K562 (cell line): ENCODE data around the gene PRDM11. TPM values are rescaled to one million over a fixed set of nuclear protein-coding genes. Genes with fewer than 3 reads are reported as not detected.

Source experiments
- ATAC-seq: fragments of 200-7000 bp; cut with Tn5 transposase; 3 replicates; pipeline ENCODE4 v1.9.1; 2020; ENCODE audit warnings: moderate library complexity
- BruUV-seq: library from RNA; stranded (reverse); fragments of 400-500 nt; replicated peaks from 2 replicates; lab custom pipeline; 2021; lab: Mats Ljungman, UMichigan
- CTCF ChIA-PET: fragments of 300-600 bp; formaldehyde crosslinking; extraction: SDS; loops from one replicate; lab custom pipeline; 2021; ENCODE audit warnings: low intra/inter-chr PET ratio; lab: Yijun Ruan, JAX
- POLR2A ChIA-PET: fragments of 300-600, 350-650 bp; sonication (Branson Sonifier 250); formaldehyde crosslinking; extraction: SDS; loops from one replicate; lab custom pipeline; 2021; ENCODE audit warnings: antibody characterized with exemption, inconsistent platforms; lab: Yijun Ruan, JAX
- DNase-seq, 4 experiments: peaks; one replicate each; pipeline versions ENCODE4 v3.0.0 to v3.0.0-alpha.2; 2011 to 2018; ENCODE audit warnings: low spot score in 3 of 4, mixed read lengths in 3 of 4; ENCODE audit errors: extremely low read depth in 1 of 4
- FAIRE-seq: peaks from 2 replicates; lab custom pipeline; 2011; peaks lifted over from hg19 to GRCh38; lab: Jason Lieb, UNC
- H2AFZ ChIP-seq: 2 replicates; pipeline ENCODE4 v1.6.0; 2011; ENCODE audit warnings: low read depth, low read length, control low read depth, inconsistent platforms
- H3K27ac ChIP-seq: fragments of 200-600 bp; 3 replicates; pipeline ENCODE4 v1.8.0; 2011; ENCODE audit warnings: low read depth, mild to moderate bottlenecking, control low read depth, inconsistent platforms, low read length, moderate library complexity, mixed read lengths; ENCODE audit errors: extremely low read depth
- H3K27me3 ChIP-seq, 2 experiments: fragments of 300-600 bp in 1 of 2; 2 replicates in 1 of 2; 3 replicates in 1 of 2; pipeline versions ENCODE4 v1.6.0 to v1.8.0; 2011; ENCODE audit warnings: inconsistent platforms in 2 of 2, low read length in 2 of 2, mild to moderate bottlenecking in 1 of 2, mixed read lengths in 1 of 2, moderate library complexity in 1 of 2; ENCODE audit not compliant: control insufficient read depth in 2 of 2, insufficient read depth in 2 of 2
- H3K36me3 ChIP-seq: fragments of 300-600 bp; 3 replicates; pipeline ENCODE4 v1.8.0; 2011; ENCODE audit warnings: mild to moderate bottlenecking, low read length, inconsistent platforms; ENCODE audit not compliant: control insufficient read depth, insufficient read depth
- H3K4me1 ChIP-seq, 2 experiments: fragments of 200-600 bp in 1 of 2; replicated peaks in 1 of 2; 2 replicates in 1 of 2; 3 replicates in 1 of 2; pipeline versions ENCODE4 v1.5.1 to v1.8.0; 2011; ENCODE audit warnings: inconsistent platforms in 2 of 2, low read length in 2 of 2, mild to moderate bottlenecking in 1 of 2, mixed read lengths in 1 of 2, moderate library complexity in 1 of 2; ENCODE audit not compliant: control insufficient read depth in 2 of 2, insufficient read depth in 2 of 2
- H3K4me2 ChIP-seq: 2 replicates; pipeline ENCODE4 v1.6.1; 2011; ENCODE audit warnings: low read length, control low read depth, inconsistent platforms, mixed read lengths; ENCODE audit not compliant: insufficient read depth
- H3K4me3 ChIP-seq: fragments of 200-600 bp; sonication (generic), shearing (Covaris generic); 2 replicates; pipeline ENCODE4 v1.5.1; 2016; ENCODE audit warnings: control low read depth, inconsistent platforms
- H3K79me2 ChIP-seq: fragments of 200-600 bp; 3 replicates; pipeline ENCODE4 v1.8.0; 2011; ENCODE audit warnings: low read length, inconsistent platforms; ENCODE audit not compliant: control insufficient read depth, insufficient read depth
- H3K9ac ChIP-seq, 2 experiments: 2 replicates each; pipeline versions ENCODE4 v1.6.0 to v1.6.1; 2011; ENCODE audit warnings: low read depth in 2 of 2, low read length in 2 of 2, control low read depth in 1 of 2, inconsistent platforms in 1 of 2, mild to moderate bottlenecking in 1 of 2, mixed read lengths in 1 of 2; ENCODE audit not compliant: insufficient read depth in 1 of 2
- H3K9me1 ChIP-seq: one replicate; pipeline ENCODE4 v1.6.0; 2011; ENCODE audit warnings: inconsistent platforms, mild to moderate bottlenecking, low read length, moderate library complexity; ENCODE audit not compliant: control insufficient read depth, insufficient read depth
- H3K9me3 ChIP-seq: replicated peaks from 2 replicates; pipeline ENCODE4 v1.5.1; 2011; ENCODE audit warnings: low read depth, low read length, inconsistent platforms; ENCODE audit not compliant: control insufficient read depth, insufficient read depth
- H4K20me1 ChIP-seq: replicated peaks from 2 replicates; pipeline ENCODE4 v1.6.1; 2011; ENCODE audit warnings: low read length, inconsistent platforms, mixed read lengths; ENCODE audit not compliant: control insufficient read depth, insufficient read depth
- ERF ChIP-seq: fragments of 450-650 bp; formaldehyde crosslinking; IDR thresholded peaks from 2 replicates; pipeline ENCODE4 v1.4.0; 2020; ENCODE audit warnings: mild to moderate bottlenecking, mixed read lengths
- ILK ChIP-seq: fragments of 450-650 bp; IDR thresholded peaks from 2 replicates; pipeline ENCODE4 v1.6.1; 2016; ENCODE audit warnings: missing genetic modification characterization, low read depth, mild to moderate bottlenecking, missing compliant biosample characterization, moderate library complexity, borderline replicate concordance
- JUNB ChIP-seq: fragments of 450-650 bp; formaldehyde crosslinking; conservative IDR thresholded peaks from 2 replicates; pipeline ENCODE4 v1.4.0; 2020; ENCODE audit warnings: mild to moderate bottlenecking
- RBBP5 ChIP-seq: fragments of 200-600 bp; sonication (generic); IDR thresholded peaks from 2 replicates; pipeline ENCODE4 v1.6.1; 2012; ENCODE audit warnings: borderline replicate concordance, mild to moderate bottlenecking, low read length, control low read depth, inconsistent platforms; ENCODE audit not compliant: insufficient read depth, poor library complexity, severe bottlenecking
- SMAD3 ChIP-seq: fragments of 450-650 bp; formaldehyde crosslinking; conservative IDR thresholded peaks from 2 replicates; pipeline ENCODE4 v1.4.0; 2020; ENCODE audit warnings: mild to moderate bottlenecking
- SREBF1 ChIP-seq: fragments of 150-350 bp; IDR thresholded peaks from 2 replicates; pipeline ENCODE4 v1.6.1; 2014; ENCODE audit warnings: antibody characterized with exemption, low read depth, low read length, borderline replicate concordance
- ZFX ChIP-seq: sonication (generic); formaldehyde crosslinking; IDR thresholded peaks from 2 replicates; pipeline ENCODE4 v1.8.0; 2022; ENCODE audit warnings: mild to moderate bottlenecking, missing genetic modification reagents, moderate library complexity
- ZNF232 ChIP-seq: sonication (generic); formaldehyde crosslinking; IDR thresholded peaks from 2 replicates; pipeline ENCODE4 v1.8.0; 2022; ENCODE audit warnings: mild to moderate bottlenecking, missing genetic modification reagents
- WGBS: fragments of 100-300 bp; shearing (Covaris generic); methylation state at CpG from one replicate; pipeline ENCODE4 v1.1.6; 2016; ENCODE audit warnings: low coverage, mixed read lengths; ENCODE audit not compliant: insufficient coverage; ENCODE audit errors: missing lambda C conversion rate; 5-methylcytosine and 5-hydroxymethylcytosine counted together
- in situ Hi-C: fragments of 300-500 bp; cut with MboI; formaldehyde crosslinking; loops from 4 replicates; pipeline ENCODE4 v1.15.0; 2018; ENCODE audit warnings: inconsistent platforms, mixed read lengths
- intact Hi-C: fragments of 100-400 bp; cut with micrococcal nuclease; formaldehyde crosslinking; loops from 2 replicates; pipeline ENCODE4 v1.14.2; 2022
- polyA plus RNA-seq, 8 experiments: library from polyadenylated mRNA; depleted of rRNA in 4 of 8; stranded (reverse) in 5 of 8; unstranded in 3 of 8; fragments of >200 nt; fragmentation: Nextera tagmentation in 2 of 8; fragmentation: Illumina TruSeq in 1 of 8; extraction: Ambion mirVana in 2 of 8; extraction: Trizol in 1 of 8; gene quantifications; 2 replicates each; pipeline versions ENCODE4 v1.2.1 to v1.2.3, GENCODE V29; 2011 to 2014; ENCODE audit warnings: inconsistent platforms in 1 of 8, missing spikeins in 1 of 8
- total RNA-seq, 7 experiments: library from RNA; depleted of rRNA in 6 of 7; stranded (reverse); fragments of >200 nt in 6 of 7; fragmentation: Illumina TruSeq in 2 of 7; extraction: Trizol in 2 of 7; gene quantifications; 2 replicates each; pipeline versions ENCODE4 v1.2.1 to v1.2.3, GENCODE V29; 2011 to 2021; ENCODE audit warnings: low replicate concordance in 1 of 7
- TF ChIP-seq, protein P1 (sequence below), 2 experiments: fragments of 450-650 bp in 1 of 2; IDR thresholded peaks; 2 replicates each; pipeline ENCODE4 v1.6.1; 2011 to 2017; ENCODE audit warnings: low read depth in 2 of 2, antibody characterized with exemption in 1 of 2, borderline replicate concordance in 1 of 2, low read length in 1 of 2, mild to moderate bottlenecking in 1 of 2, mixed read lengths in 1 of 2; ENCODE audit not compliant: control insufficient read depth in 1 of 2
- TF ChIP-seq, protein P2 (sequence below): fragments of 450-650 bp; IDR thresholded peaks from 2 replicates; pipeline ENCODE4 v1.6.1; 2014; ENCODE audit warnings: low read depth, mild to moderate bottlenecking, moderate library complexity, borderline replicate concordance
- TF ChIP-seq, protein P3 (sequence below): conservative IDR thresholded peaks from 2 replicates; pipeline ENCODE4 v1.6.1; 2011; ENCODE audit warnings: low read depth, mild to moderate bottlenecking, low read length; ENCODE audit not compliant: control insufficient read depth
- TF ChIP-seq, protein P4 (sequence below): fragments of 450-650 bp; conservative IDR thresholded peaks from 2 replicates; pipeline ENCODE4 v1.6.1; 2016; ENCODE audit warnings: missing genetic modification characterization, low read depth, mild to moderate bottlenecking, control low read depth, missing compliant biosample characterization

The PRDM11 gene
- total and polyA plus RNA-seq, 9 of the 15 experiments (the other 6 are each of a cell fraction or from before 2014, with no cell fraction given): 0.01 to 1.1 (median 0.29) TPM

DNA sequence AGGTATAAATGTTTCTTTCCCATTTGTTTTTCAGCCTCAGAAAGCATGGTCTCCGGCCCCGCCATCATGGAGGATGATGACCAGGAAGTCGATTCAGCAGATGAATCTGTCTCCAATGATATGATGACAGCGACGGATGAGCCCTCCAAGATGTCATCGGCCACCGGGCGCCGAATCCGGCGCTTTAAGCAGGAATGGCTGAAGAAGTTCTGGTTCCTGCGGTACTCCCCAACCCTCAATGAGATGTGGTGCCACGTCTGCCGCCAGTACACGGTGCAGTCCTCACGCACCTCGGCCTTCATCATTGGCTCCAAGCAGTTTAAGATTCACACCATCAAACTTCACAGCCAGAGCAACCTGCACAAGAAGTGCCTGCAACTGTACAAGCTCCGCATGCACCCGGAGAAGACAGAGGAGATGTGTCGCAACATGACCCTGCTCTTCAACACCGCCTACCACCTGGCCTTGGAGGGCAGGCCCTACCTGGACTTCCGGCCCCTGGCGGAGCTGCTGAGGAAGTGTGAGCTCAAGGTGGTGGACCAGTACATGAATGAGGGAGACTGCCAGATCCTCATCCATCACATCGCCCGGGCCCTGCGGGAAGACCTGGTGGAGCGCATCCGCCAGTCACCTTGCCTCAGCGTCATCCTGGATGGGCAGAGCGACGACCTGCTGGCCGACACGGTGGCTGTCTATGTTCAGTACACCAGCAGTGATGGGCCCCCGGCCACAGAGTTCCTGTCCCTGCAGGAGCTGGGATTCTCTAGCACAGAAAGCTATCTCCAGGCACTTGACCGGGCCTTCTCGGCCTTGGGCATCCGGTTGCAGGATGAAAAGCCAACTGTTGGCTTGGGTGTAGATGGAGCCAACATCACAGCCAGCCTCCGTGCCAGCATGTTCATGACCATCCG, 79.8 kb downstream of the PRDM11 start:
- Histone ChIP-seq H3K9me3 (no peaks in the 10 kb centered on the region), H2AFZ (no peak overlapping the region), H3K27me3 (peaks cover 30 to 56% of the 10 kb centered on the region in 2 experiments), H3K4me3 (no peak overlapping the region), H3K79me2 (no peaks in the 10 kb centered on the region), H3K4me1 (no peaks in the 10 kb centered on the region), H3K27ac (no peak overlapping the region), H4K20me1 (peaks cover 12% of the 10 kb centered on the region; the same call in 1 of the 2 replicates), H3K4me2 (no peak overlapping the region), H3K9ac (no peak overlapping the region), H3K9me1 (no peaks in the 10 kb centered on the region), H3K36me3 (no peaks in the 10 kb centered on the region)
- ChIA-PET POLR2A (no interaction called here), CTCF (no interaction called here)
- BruUV-seq: no TSS peak
- no peak for FAIRE-seq
- intact Hi-C loops (no loop called here), in situ Hi-C loops (no loop called here)
- DNase-seq: no peak
- ATAC-seq: no peak
- 4% methylated on average over 34 of the region's 39 CpGs for WGBS
- TF ChIP-seq, protein P1, sequence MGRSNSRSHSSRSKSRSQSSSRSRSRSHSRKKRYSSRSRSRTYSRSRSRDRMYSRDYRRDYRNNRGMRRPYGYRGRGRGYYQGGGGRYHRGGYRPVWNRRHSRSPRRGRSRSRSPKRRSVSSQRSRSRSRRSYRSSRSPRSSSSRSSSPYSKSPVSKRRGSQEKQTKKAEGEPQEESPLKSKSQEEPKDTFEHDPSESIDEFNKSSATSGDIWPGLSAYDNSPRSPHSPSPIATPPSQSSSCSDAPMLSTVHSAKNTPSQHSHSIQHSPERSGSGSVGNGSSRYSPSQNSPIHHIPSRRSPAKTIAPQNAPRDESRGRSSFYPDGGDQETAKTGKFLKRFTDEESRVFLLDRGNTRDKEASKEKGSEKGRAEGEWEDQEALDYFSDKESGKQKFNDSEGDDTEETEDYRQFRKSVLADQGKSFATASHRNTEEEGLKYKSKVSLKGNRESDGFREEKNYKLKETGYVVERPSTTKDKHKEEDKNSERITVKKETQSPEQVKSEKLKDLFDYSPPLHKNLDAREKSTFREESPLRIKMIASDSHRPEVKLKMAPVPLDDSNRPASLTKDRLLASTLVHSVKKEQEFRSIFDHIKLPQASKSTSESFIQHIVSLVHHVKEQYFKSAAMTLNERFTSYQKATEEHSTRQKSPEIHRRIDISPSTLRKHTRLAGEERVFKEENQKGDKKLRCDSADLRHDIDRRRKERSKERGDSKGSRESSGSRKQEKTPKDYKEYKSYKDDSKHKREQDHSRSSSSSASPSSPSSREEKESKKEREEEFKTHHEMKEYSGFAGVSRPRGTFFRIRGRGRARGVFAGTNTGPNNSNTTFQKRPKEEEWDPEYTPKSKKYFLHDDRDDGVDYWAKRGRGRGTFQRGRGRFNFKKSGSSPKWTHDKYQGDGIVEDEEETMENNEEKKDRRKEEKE (IDR thresholded peaks at IDR 0.05; ENCODE audit: borderline replicate concordance in 1 of 2, control insufficient read depth in 1 of 2, low read depth in 2 of 2, low read length in 1 of 2): no peak
- no peak for TF ChIP-seq ZNF232 (CRISPR knock-in tag)
- no peak for TF ChIP-seq RBBP5
- TF ChIP-seq SREBF1: no peak
- no peak for TF ChIP-seq ILK
- TF ChIP-seq, protein P2, sequence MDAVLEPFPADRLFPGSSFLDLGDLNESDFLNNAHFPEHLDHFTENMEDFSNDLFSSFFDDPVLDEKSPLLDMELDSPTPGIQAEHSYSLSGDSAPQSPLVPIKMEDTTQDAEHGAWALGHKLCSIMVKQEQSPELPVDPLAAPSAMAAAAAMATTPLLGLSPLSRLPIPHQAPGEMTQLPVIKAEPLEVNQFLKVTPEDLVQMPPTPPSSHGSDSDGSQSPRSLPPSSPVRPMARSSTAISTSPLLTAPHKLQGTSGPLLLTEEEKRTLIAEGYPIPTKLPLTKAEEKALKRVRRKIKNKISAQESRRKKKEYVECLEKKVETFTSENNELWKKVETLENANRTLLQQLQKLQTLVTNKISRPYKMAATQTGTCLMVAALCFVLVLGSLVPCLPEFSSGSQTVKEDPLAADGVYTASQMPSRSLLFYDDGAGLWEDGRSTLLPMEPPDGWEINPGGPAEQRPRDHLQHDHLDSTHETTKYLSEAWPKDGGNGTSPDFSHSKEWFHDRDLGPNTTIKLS: no peak
- no peak for TF ChIP-seq ZFX (CRISPR knock-in tag)
- TF ChIP-seq ERF (CRISPR knock-in tag): no peak
- TF ChIP-seq, protein P3, sequence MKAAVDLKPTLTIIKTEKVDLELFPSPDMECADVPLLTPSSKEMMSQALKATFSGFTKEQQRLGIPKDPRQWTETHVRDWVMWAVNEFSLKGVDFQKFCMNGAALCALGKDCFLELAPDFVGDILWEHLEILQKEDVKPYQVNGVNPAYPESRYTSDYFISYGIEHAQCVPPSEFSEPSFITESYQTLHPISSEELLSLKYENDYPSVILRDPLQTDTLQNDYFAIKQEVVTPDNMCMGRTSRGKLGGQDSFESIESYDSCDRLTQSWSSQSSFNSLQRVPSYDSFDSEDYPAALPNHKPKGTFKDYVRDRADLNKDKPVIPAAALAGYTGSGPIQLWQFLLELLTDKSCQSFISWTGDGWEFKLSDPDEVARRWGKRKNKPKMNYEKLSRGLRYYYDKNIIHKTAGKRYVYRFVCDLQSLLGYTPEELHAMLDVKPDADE: no peak
- TF ChIP-seq, protein P4, sequence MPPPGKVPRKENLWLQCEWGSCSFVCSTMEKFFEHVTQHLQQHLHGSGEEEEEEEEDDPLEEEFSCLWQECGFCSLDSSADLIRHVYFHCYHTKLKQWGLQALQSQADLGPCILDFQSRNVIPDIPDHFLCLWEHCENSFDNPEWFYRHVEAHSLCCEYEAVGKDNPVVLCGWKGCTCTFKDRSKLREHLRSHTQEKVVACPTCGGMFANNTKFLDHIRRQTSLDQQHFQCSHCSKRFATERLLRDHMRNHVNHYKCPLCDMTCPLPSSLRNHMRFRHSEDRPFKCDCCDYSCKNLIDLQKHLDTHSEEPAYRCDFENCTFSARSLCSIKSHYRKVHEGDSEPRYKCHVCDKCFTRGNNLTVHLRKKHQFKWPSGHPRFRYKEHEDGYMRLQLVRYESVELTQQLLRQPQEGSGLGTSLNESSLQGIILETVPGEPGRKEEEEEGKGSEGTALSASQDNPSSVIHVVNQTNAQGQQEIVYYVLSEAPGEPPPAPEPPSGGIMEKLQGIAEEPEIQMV: no peak
- no peak for TF ChIP-seq JUNB (CRISPR knock-in tag)
- no peak for TF ChIP-seq SMAD3 (CRISPR knock-in tag)
